GM19099 (cell line): ENCODE data around the gene NTNG1.

Experiments used
- POLR2A ChIP-seq: IDR thresholded peaks from 3 replicates; pipeline ENCODE4 v1.6.1; 2011; ENCODE audit warnings: low read depth; ENCODE audit not compliant: insufficient read length; ENCODE audit errors: extremely low read depth

NTNG1 gene

GRCh38 chr1:107225706-107226105 lies 84.9 kb downstream of the NTNG1 start:
- TF ChIP-seq POLR2A = no peak

GRCh38 chr1:107228704-107229371 lies 88.0 kb downstream of the NTNG1 start:
- no peak for TF ChIP-seq POLR2A

GRCh38 chr1:107229711-107230110 lies 88.9 kb downstream of the NTNG1 start:
- TF ChIP-seq POLR2A = no peak

GRCh38 chr1:107230121-107230520 lies 89.3 kb downstream of the NTNG1 start:
- TF ChIP-seq POLR2A = no peak

GRCh38 chr1:107231291-107231690 lies 90.5 kb downstream of the NTNG1 start:
- no peak for TF ChIP-seq POLR2A

- no peak for TF ChIP-seq POLR2A
Measured at GRCh38 chr1:107232426-107232825, 91.6 kb downstream of the NTNG1 start.

- TF ChIP-seq POLR2A = no peak
Measured at GRCh38 chr1:107243461-107243860, 102.6 kb downstream of the NTNG1 start.

- no peak for TF ChIP-seq POLR2A
Measured at GRCh38 chr1:107244709-107245500, 104.1 kb downstream of the NTNG1 start.

- no peak for TF ChIP-seq POLR2A
Measured at GRCh38 chr1:107246775-107247345, 106.0 kb downstream of the NTNG1 start.

- no peak for TF ChIP-seq POLR2A
Measured at GRCh38 chr1:107247679-107248078, 106.8 kb downstream of the NTNG1 start.

GRCh38 chr1:107250169-107250568 lies 109.3 kb downstream of the NTNG1 start:
- no peak for TF ChIP-seq POLR2A

- TF ChIP-seq POLR2A = no peak
Measured at GRCh38 chr1:107251083-107251482, 110.2 kb downstream of the NTNG1 start.

GRCh38 chr1:107251839-107252238 lies 111.0 kb downstream of the NTNG1 start:
- no peak for TF ChIP-seq POLR2A

- TF ChIP-seq POLR2A = no peak
Measured at GRCh38 chr1:107252271-107252670, 111.4 kb downstream of the NTNG1 start.

GRCh38 chr1:107254306-107254705 lies 113.5 kb downstream of the NTNG1 start:
- no peak for TF ChIP-seq POLR2A

GRCh38 chr1:107255469-107255868 lies 114.6 kb downstream of the NTNG1 start:
- TF ChIP-seq POLR2A = no peak
